NB4 (cell line): ENCODE data around the gene SASS6.

Source experiments
- DNase-seq: peaks from one replicate; pipeline ENCODE4 v3.0.0; 2010; ENCODE audit warnings: low read depth
- H3K4me3 ChIP-seq: one replicate; pipeline ENCODE4 v1.5.1; 2011; ENCODE audit warnings: mild to moderate bottlenecking, low read depth, low read length, moderate library complexity
- MYC ChIP-seq: IDR thresholded peaks from 2 replicates; pipeline ENCODE4 v1.6.1; 2011; ENCODE audit warnings: low read depth, low read length
- POLR2A ChIP-seq: IDR thresholded peaks from 2 replicates; pipeline ENCODE4 v1.6.1; 2011; ENCODE audit warnings: mild to moderate bottlenecking; ENCODE audit not compliant: insufficient read length; ENCODE audit errors: extremely low read depth
- TF ChIP-seq, protein P1 (sequence below): IDR thresholded peaks from 2 replicates; pipeline ENCODE4 v1.6.1; 2011; ENCODE audit warnings: low read depth, low read length
- TF ChIP-seq, protein P2 (sequence below): IDR thresholded peaks from one replicate; pipeline ENCODE4 v1.5.1; 2012; ENCODE audit warnings: low read depth, low read length

The SASS6 gene

DNA sequence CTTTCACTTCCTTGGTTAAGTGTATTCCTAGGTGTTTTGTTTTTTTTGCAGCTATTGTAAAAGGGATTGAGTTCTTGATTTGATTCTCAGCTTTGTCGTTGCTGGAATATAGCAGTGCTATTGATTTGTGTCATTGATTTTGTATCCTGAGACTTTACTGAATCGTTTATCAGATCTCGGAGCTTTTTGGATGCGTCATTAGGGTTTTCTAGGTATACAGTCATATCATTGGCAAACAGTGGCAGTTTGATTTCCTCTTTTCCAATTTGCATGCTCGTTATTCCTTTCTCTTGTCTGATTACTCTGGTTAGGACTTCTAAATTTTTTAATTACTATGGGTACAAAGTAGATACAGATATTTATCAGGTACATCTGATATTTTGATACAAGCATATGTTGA, 87.5 kb downstream of the SASS6 start:
- no peak for DNase-seq
- TF ChIP-seq POLR2A (no peak), MYC (no peak)
- TF ChIP-seq, protein P1, sequence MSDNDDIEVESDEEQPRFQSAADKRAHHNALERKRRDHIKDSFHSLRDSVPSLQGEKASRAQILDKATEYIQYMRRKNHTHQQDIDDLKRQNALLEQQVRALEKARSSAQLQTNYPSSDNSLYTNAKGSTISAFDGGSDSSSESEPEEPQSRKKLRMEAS = no peak
- TF ChIP-seq, protein P2, sequence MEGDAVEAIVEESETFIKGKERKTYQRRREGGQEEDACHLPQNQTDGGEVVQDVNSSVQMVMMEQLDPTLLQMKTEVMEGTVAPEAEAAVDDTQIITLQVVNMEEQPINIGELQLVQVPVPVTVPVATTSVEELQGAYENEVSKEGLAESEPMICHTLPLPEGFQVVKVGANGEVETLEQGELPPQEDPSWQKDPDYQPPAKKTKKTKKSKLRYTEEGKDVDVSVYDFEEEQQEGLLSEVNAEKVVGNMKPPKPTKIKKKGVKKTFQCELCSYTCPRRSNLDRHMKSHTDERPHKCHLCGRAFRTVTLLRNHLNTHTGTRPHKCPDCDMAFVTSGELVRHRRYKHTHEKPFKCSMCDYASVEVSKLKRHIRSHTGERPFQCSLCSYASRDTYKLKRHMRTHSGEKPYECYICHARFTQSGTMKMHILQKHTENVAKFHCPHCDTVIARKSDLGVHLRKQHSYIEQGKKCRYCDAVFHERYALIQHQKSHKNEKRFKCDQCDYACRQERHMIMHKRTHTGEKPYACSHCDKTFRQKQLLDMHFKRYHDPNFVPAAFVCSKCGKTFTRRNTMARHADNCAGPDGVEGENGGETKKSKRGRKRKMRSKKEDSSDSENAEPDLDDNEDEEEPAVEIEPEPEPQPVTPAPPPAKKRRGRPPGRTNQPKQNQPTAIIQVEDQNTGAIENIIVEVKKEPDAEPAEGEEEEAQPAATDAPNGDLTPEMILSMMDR = no peak
- no peak overlapping the region for H3K4me3 ChIP-seq

DNA sequence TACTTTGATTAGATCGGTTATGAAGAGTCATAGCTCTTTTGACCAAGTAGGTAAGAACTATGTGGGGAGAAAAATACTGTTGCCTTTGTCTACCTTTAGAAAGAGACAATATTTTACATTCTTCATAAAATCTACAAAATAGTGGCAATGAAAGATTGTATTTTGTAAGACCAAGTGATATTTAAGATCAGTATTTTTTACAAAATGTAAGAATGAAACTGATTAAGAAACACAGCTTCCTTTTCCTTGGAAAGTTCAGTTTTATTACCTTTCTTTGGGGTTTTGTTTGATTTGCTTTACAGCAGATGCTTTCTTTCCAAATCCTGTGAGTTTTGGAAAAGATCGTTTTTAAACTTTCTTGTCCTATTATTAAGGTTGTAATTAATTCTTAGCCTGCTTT, 93.1 kb downstream of the SASS6 start:
- TF ChIP-seq MYC (no peak), POLR2A (no peak)
- TF ChIP-seq, protein P2 = no peak
- TF ChIP-seq, protein P1 = no peak
- no peak for DNase-seq
- H3K4me3 ChIP-seq = peak overlapping the region; percentile 94

- DNase-seq = peak; percentile 79
- TF ChIP-seq, protein P1 = no peak
- TF ChIP-seq, protein P2 = no peak
- TF ChIP-seq MYC = no peak
- TF ChIP-seq POLR2A = no peak
- H3K4me3 ChIP-seq = peak overlapping the region; percentile 94
These were observed 94.0 kb downstream of the SASS6 start for GRCh38 chr1:100038660-100039287.

GRCh38 chr1:100037927-100038659, 94.6 kb downstream of the SASS6 start:
- peak overlapping the region; percentile 94 for H3K4me3 ChIP-seq
- TF ChIP-seq, protein P1 = peak; percentile 60; the same call in 1 of the 2 replicates
- peak; percentile 93 for TF ChIP-seq POLR2A
- TF ChIP-seq, protein P2 = no peak
- TF ChIP-seq MYC = peak; percentile 78
- DNase-seq = peak; percentile 91

- TF ChIP-seq MYC (no peak), POLR2A (no peak)
- TF ChIP-seq, protein P1 = no peak
- TF ChIP-seq, protein P2 = no peak
- no peak for DNase-seq
- H3K4me3 ChIP-seq = peak overlapping the region; percentile 94
These were observed 95.1 kb downstream of the SASS6 start for GRCh38 chr1:100037656-100037926.
